ENCODE data around the gene CELF6.

CELF6 gene

DNA sequence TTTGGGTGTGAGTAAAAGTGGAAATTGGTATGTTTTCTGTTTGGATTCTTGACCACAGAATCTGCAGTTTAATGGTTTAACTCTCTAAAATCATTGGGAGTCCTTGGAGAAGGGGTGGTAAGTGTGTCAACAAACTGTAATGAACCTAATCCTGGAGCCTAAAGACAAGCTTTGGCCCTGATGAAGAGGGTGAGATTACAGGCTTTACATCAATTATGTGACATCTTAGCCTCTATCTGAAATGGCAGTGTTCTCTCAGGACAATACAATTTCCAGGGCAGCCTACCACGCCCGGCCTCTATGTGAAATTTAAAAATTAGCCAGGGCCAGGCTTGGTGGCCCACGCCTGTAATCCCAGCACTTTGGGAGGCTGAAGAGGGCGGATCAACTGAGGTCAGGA, 84.7 kb downstream of the CELF6 start:
- DNase-seq (ENCODE audit: low read depth, low spot score), result no peak
- Histone ChIP-seq H3K27me3 (ENCODE audit: insufficient read depth, insufficient read length) (no peaks in the 10 kb centered on the region), H3K9ac (ENCODE audit: insufficient read length, low read depth) (no peak overlapping the region), H3K4me1 (ENCODE audit: insufficient read depth, insufficient read length) (no peaks in the 10 kb centered on the region), H3K9me3 (ENCODE audit: insufficient read depth, low read length) (no peaks in the 10 kb centered on the region), H3K4me3 (ENCODE audit: insufficient read length, low read depth) (no peak overlapping the region), H3K36me3 (ENCODE audit: insufficient read depth, insufficient read length, low read length) (peaks cover 15% of the 10 kb centered on the region)
- no peak for TF ChIP-seq YY1 (IDR thresholded peaks at IDR 0.05; ENCODE audit: insufficient read depth, insufficient read length)
- no peak for TF ChIP-seq ZNF274 (IDR thresholded peaks at IDR 0.05; ENCODE audit: low read depth, low read length)
- no peak for TF ChIP-seq SUZ12 (IDR thresholded peaks at IDR 0.05; ENCODE audit: extremely low read depth, insufficient read depth, insufficient read length)

Data from NT2/D1 (cell line).